Measurements from ENCODE around the gene TRNAU1AP.
"Not testable (repeated sequence)": the region's sequence is repeated elsewhere in the genome, so short reads cannot be mapped to it uniquely, and the experiment has no call there.

TRNAU1AP gene

DNA sequence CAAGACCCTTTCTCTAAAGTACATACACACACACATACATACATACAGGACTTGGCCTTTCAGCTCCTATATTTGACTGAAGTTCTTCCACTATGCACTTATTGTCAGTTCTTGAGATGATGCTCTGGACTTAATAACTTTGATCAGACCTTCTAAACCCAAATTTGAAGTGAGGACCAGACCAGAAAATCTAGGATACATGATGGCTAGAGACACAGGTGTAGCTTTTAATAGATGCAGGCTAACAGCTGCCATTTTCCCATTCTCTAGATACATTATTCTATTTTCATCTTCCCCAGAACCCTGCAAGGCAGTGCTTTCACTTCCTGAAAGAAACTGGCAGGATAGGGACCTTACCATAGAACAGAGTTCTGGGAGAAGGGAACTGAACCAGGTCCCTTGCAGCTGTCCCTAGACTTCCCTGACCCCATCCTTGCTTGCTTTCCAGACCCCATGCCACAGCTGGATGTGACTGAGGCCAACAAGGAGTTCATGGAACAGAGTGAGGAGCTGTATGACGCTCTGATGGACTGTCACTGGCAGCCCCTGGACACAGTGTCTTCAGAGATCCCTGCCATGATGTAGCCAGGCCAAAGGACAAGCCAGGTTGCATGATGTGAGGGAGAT is 24.3 kb downstream of the TRNAU1AP start:
- no peak for DNase-seq (ENCODE audit: low read depth, low spot score)

DNA sequence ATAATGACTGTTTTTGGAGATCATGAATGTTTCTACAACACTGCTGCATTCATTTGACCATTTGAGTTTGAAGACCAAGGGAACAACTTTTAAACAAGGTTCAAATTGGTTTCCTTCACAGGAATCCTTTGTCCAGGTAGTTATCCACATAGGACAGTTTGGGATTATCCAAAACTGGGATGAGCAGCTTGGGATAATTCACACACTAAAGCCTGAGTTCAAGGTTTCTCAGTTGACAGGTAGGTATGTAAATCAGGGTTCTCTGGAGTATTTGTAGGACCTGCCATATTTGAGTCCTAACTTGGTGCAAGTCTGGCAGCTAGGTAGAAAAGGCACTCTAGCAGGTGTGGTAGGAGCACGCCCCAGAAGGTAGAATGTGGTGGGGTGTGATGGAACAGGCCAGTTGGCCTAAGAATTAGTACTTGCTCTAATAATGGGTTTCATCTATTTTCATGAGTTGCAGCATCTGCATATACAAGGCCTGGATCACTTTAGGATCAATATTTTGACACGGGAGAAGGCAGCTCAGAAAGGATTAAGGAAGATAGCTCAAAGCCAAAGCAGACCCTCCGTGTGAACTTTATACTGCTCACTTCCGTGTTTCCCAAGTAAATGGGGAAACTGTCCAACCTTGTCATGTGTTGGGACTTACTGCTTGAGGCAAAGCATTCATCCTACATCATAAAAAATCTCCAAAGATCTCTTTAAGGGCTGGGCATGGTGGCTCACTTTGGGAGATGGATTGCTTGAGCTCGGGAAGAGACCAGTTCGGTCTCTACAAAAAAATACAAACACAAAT is 25.1 kb downstream of the TRNAU1AP start:
- no peak for DNase-seq (ENCODE audit: low read depth, low spot score)

DNA sequence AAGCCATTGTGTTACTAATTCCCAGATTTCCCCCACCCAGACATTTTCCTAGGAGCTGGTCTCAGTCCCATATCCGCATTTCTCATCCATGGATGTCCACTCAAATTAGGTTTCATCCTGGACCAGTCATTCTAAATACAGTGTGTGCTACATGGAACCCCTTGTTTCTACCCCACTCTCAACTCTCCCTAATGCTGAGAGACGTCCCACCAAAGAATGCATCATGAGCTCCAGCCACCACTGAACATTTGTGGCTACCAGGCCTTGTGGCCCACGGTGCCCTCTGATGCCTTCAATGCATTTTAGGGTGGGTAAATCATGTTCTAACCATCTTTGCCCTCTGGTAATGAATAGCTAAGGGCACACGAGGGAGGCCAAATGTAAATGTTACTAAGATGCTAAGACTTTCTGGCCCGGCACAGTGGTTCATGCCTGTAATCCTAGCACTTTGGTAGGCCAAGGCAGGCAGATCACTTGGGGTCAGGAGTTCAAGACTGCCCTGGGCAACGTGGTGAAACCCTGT is 25.9 kb downstream of the TRNAU1AP start:
- DNase-seq (ENCODE audit: low read depth, low spot score) = no peak

DNA sequence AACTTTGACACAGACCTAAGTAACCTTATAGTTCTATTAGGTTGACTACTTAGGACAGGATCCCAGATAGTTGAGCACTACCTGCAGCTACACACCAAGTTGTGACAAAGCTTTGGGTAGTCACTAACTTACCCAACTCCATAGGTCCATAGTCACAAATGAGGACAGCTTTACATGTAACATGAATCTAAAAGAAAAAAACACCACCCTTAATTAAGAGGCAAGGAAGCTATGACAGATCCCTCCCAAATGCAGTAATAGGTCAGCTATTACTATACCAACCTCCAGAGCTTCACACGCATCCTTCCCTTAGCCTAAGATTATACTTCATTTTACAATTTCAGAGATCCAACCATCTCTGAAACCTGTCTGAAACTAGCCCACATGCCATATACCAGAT is 26.5 kb downstream of the TRNAU1AP start:
- no peak for DNase-seq (ENCODE audit: low read depth, low spot score)

DNA sequence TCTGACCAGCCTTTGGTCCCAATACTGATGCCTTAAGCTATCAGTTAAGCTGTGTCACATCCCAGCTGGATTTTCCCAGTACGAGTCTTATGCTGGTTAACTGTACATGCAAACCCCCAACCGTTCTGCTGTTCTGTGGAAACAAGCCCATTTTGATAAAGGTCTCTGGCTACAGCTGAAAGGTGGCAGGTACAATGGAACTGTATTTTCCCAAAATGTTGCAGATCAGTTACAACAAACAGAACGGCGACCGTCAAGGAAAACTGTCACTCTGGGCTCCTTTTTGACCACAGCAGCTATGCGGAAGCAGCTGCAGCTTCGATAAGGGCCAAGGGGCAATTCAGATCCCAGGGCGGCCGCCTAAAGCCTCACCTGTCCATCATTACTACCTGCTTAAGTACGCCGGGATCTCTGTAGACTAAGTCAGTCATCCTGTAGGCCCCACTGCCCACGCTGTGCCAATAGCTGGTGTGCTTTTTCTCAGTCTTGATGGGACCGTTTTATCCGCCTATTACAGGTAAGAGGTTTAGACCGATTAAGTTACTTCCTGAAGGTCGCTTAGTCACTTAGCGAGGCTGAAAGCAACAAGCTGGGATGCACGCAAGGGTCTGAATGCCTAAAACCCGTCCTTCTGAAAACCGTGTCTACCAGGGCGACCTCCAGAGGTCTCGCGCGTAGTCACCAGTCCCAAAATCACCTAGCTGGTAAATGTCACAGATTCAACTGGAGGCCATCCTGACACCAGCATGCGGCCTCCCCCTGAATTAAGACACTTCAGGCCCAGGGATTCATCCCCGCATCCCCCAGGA is 28.0 kb downstream of the TRNAU1AP start:
- DNase-seq (ENCODE audit: low read depth, low spot score) = no peak

DNA sequence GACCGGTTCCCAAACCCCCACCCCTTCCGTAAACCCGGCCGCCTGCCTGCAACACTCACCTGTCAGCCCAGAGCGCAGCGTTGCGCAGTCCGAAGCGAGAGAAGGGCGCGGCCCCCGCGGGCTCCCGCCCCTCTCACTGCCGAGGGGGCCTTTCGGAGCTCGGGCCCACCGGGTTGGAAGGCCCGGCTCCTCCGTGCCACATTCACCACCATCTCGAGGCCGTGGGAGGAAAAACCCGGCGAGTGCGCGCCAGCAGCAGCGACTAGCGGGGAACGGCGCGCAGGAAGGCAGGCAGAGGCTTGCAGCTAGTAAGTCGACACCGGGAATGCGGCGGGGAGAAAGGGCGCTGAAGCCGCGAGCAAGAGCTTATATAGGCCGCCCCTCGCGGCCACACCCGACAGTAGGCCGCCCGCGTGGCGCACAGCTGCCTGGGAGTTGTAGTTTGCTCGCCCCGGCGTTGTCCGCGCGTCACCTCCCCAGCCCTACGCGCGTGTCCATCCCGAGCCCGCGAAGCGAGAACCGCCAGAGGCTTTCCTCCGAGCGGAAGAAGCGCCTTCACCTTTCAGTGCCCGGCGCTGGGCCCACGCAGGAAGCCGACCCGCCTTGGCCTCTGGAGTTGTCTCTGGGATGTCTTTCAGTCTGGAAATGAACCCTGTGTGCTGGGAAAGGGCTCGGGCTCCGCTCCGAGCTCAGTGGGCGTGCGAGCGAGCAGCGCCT is 28.8 kb downstream of the TRNAU1AP start:
- peak; percentile 90 for DNase-seq (ENCODE audit: low read depth, low spot score)

DNA sequence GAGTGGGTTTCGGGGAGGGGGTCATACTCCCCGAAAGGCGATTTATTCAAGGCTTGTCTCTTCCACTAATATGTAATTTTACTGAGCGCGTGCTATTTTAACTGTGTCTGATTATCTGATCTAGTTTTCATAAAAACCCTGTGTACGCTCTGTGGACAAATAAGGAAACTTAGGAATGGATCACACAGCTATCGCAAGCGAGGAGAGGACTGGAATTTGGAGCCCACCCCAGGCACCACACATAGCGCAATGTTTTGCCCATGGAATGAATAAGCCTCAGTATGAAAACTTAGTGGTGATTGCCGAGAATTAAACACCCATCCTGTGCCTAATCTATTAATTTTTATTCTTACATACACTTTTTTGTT is 29.3 kb downstream of the TRNAU1AP start:
- DNase-seq (ENCODE audit: low read depth, low spot score) = no peak

DNA sequence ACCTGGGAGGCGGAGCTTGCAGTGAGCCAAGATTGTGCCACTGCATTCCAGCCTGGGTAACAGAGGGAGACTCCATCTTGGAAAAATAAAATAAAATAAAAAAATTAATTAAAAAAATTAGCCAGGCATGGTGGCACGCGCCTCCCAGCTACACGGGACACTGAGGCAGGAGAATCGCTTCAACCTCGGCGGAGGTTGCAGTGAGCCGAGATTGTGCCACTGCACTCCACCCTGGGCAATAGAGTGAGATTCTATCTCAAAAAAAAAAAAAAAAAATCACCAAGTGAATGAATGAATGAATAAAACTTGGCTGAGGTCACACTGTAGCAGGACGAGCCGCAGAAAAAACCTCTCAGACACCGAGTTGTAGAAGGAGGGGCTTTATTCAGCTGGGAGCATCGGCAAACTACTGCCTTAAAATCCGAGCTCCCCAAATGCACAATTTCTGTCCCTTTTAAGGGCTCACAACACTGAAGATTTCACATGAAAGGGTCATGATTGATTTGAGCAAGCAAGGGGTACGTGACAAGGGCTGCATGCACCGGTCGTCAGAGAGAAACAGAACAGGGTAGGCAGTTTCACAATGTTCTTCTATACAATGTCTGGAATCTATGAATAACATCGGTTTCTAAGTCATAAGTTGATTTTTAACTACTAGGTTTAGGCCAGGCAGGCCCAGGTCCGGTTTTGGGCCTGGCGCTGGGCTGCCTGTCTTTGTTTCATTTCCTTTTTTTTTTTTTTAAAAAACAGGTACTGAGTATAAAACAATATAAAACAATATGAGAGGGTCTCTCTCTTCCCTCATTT is 33.9 kb downstream of the TRNAU1AP start:
- DNase-seq (ENCODE audit: low read depth, low spot score) = not testable (repeated sequence)

DNA sequence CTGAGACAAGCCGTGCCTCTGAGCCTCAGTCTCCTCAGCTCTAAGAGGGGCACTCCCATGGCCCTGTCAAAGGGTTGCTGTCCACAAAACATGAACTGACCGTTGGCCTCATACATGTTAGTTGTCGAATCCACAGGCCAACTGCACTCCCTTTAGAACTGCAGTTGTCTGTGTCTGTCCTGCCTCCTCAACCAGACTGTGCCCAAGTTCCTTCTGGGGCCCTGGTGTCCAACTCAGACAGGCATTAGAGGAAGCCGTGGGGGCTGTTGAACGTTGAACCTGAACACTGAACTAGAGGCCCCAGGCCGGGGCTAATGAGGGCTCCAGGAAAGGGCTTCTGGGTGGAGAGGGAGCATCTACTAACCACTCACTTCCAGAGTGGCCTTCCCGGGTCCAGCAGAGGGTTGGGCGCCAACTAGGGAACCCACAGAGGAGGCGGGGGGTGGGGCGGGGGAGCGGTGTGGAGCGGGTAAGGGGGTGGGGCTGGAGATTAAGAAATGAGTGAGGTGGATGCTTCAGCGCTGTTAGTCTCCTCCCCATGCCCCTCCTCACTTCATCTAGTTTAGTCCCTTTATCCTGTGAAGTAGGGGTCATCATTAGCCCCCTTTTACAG is 38.9 kb downstream of the TRNAU1AP start, which contains the start of gene RAB42:
RAB42 (plus strand) TSS at position 558 of the 613 bp plus-strand sequence. CDS start 247 bp downstream, outside the sequence.
- DNase-seq (ENCODE audit: low read depth, low spot score) = no peak

DNA sequence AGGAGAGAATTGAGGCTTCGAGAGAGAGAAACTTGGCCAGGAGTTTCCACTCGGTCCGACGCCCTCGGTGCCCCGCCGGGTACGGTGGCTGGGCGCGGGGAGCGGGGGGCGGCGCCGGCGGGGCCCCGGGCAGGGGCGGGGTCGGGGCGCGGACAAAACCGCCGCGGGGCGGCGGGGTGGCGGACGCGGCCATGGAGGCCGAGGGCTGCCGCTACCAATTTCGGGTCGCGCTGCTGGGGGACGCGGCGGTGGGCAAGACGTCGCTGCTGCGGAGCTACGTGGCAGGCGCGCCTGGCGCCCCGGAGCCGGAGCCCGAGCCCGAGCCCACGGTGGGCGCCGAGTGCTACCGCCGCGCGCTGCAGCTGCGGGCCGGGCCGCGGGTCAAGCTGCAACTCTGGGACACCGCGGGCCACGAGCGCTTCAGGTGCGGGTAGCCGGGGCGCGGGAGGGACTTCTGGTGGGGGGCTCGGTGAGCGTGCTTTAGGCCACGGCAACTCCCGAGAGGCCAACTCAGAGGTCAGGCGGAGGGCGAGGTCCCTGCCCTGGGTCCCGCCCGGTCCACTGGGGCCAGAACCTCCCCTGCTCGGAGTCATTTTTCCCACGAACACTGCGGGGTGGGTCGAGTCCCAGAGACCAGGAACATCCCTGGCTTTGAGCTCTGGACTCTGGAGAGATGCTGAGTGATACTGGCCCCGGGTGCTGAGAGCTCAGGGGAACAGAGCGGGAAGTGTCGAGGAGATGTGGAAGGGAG is 39.6 kb downstream of the TRNAU1AP start:
- no peak for DNase-seq (ENCODE audit: low read depth, low spot score)

DNA sequence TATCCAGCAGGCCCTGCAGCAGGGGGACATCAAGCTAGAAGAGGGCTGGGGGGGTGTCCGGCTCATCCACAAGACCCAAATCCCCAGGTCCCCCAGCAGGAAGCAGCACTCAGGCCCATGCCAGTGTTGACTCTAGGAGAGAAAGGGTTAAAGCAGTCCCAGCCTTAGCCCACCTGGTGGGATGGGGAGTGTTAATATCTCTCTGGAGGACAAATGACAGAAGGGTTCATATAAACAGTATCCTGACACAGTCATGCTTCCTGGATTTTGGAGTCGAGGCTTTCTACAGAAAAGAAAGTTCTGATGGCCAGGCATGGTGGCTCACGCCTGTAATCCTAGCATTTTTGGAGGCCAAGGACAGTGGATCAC is 41.1 kb downstream of the TRNAU1AP start:
- not testable (repeated sequence) for DNase-seq (ENCODE audit: low read depth, low spot score)

DNA sequence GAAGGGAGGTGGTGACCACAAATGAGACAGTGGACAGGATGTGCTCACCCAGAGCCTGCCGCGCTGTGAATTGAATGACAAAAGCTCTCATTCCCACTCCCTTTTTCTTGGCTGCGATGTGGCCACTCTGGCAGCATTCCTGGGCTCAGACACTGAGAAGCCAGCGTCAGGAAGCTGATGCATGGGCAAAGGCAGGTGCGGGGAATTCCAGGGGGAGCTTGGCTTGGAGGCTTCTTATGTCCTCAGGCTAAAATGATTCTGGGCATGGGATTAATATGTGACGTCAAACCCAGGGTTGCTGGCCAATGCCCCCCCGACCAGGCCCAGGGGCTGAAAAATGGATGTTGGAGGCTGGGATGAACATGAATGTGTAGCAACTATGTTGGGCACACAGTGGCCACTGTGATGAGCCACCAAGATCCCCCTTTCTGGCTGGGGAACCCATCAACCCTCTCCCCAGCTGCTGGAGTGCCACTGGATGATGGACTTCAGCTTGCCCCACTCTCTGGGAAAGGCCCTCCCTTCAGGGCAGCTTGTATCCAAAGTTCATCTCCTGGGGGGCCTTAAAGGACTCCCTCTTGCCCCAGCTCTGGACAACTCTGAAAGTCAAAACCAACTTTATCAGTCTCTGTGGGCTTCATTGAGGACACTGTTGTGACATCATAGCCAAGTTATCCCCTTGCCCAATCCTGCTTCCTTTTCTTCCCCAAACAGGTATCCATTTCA is 42.0 kb downstream of the TRNAU1AP start:
- DNase-seq (ENCODE audit: low read depth, low spot score) = not testable (repeated sequence)

DNA sequence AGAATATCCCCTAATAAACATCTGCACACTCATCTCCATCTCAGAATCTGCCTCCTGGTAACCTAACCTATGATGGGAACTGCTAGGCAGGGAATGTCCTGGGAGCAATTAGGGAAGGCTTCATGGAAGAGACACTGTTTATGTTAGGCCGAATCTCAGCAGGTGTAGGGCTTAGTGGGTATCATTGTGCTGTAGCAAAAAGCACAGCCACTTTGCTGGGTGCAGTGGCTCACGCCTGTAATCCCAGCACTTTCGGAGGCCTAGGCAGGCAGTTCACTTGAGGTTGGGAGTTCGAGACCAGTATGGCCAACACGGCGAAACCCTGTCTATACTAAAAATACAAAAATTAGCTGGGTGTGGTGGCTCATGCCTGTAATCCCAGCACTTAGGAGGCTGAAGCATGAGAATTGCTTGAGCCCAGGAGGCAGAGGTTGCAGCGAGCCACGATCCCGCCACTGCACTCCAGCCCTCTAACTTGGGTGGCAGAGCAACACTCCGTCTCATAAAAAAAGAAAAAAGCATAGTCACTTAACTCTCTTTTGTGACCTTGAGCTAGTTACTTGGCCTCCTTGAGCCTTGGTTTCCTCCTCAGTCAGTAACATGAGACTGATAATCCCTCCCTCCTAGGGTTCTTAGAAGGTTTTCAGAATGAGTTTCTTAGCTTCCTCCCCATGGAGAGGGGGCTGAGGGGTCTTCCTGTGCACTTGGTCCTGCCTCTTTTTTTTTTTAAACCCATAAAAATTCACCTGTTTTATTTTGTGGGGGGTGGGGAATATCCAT is 42.7 kb downstream of the TRNAU1AP start:
- DNase-seq (ENCODE audit: low read depth, low spot score) = no peak

DNA sequence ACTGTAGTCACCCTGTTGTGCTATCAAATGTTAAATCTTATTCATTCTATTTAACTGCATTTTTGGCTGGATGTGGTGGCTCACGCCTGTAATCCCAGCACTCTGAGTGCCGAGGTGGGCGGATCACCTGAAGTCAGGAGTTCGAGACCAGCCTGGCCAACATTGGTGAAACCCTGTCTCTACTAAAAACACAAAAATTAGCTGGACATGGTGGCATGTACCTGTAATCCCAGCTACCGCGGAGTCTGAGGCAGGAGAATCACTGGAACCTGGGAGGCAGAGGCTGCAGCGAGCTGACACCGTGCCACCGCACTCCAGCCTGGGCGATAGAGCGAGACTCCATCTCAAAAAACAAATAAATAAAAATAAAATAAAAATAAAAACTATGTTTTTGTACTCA is 43.4 kb downstream of the TRNAU1AP start:
- not testable (repeated sequence) for DNase-seq (ENCODE audit: low read depth, low spot score)

DNA sequence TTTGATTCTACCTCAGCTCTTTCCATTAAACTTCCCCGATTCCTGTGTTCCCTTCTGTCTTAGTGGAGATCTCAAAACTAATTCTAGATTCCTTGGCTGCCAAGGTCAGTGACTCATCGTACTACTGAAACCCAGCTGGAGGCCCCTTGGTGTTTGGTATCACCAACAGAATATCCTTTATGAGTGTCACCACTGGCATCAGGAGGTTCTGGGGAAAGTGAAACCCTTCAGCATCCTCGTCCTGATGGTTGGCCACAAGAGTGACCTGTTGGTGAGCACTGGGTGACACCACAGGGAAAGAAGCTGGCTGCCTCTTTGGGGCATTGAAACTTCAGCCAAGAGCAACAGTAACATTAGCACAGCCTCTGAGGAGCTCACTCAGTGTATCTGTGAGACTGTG is 48.8 kb downstream of the TRNAU1AP start:
- DNase-seq (ENCODE audit: low read depth, low spot score) = peak; percentile 87

DNA sequence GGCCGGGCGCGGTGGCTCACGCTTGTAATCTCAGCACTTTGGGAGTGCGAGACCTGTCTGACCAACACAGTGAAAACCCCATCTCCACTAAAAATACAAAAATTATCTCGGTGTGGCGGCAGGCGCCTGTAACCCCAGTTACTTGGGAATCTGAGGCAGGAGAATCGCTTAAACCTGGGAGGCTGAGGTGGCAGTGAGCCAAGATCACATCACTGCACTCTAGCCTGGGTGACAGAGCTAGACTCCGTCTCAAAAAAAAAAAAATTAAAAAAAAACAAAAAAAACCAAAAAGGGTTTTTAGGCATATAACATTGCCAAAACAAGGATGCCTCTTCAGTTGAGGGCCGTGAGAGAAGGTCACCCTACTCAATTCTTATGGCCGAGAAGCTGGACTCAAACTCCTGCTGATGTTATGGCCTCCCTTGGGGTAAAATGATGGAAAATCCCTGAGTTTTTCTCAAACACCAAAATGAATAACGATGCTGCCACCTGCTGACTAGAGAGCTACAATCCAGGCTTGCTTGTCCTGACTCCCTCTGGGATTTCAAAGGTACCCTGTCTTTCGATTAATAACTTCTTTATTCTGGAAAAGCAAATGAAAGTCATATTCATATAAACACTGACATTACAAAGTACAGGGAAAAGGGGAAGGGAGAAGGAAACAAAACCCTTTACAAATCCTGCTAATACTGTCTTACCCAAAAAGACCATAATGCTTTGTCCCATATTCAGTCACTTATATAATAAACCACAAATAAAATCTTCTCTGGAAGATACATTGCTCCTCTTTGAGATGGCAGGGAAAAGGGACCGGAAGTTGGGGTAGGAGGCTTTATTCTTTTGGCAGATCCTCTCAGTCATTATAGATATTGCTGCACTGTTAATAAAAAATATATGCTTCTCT is 49.9 kb downstream of the TRNAU1AP start:
- peak; percentile 74 for DNase-seq (ENCODE audit: low read depth, low spot score)

DNA sequence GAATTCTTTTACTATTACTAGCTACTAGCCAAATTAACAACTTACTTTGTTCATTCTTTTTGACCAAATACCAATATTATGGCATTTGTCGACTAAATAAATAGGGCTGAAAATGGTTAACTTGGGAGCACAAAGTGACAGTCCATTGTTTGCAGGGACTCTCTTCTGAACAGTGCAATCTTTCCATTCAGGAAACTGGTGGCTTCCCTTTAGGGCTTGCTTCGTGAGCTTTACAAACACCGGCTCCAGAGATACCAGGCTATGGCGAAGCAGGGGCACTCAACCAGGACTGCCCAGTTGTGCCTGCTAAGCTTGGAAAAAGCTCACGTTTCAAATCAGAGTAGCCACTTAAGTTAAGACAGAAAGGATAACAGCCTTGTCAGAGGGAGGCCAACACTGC is 51.5 kb downstream of the TRNAU1AP start:
- DNase-seq (ENCODE audit: low read depth, low spot score) = no peak
